Measurements from ENCODE around the gene AUH. TPM values are rescaled to one million over a fixed set of nuclear protein-coding genes. Genes with fewer than 3 reads are reported as not detected.
A peak's percentile ranks its signal among the peaks of the same experiment; 100 is the strongest.

Gene AUH
- total RNA-seq, 1 donor from 2014 or later, result 9.8 TPM

DNA sequence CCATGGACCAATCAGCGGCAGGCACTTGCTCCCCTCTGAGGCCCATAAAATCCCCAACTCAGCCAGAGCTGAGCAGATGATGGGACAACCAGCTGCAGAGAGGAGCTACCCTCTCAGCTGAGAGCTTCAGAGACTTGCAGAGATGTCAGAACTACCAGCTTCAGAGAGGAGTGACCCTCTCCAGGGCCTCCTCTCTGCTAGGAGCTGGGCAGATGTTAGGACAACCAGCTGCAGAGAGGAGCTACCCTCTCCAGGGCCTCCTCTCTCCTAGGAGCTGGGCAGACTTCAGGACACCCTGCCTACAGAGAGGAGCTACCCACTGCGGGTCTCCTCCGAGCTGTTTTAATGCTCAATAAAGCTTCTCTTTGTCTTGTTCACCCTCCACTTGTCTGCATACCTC is 3.0 kb upstream of the AUH start:
- Histone ChIP-seq H3K36me3 (ENCODE audit: insufficient read depth, low read length) (no peaks in the 10 kb centered on the region), H3K4me1 (ENCODE audit: insufficient read depth, low read length) (peaks cover 14% of the 10 kb centered on the region), H4K20me1 (ENCODE audit: insufficient read depth, low read length) (peaks cover 7% of the 10 kb centered on the region), H2AFZ (ENCODE audit: low read depth, low read length) (no peak overlapping the region), H3K27ac (ENCODE audit: low read depth, low read length) (no peak overlapping the region), H3K9me3 (ENCODE audit: insufficient read depth, low read depth, low read length) (no peaks in the 10 kb centered on the region), H3K79me2 (ENCODE audit: insufficient read depth, low read length) (peaks cover 20% of the 10 kb centered on the region), H3K27me3 (ENCODE audit: insufficient read depth, low read length) (no peaks in the 10 kb centered on the region), H3K4me3 (ENCODE audit: insufficient read depth, low read depth, low read length) (no peak overlapping the region), H3K4me2 (ENCODE audit: low read length) (no peak overlapping the region), H3K9ac (ENCODE audit: low read length) (no peak overlapping the region)
- FAIRE-seq (no peak), DNase-seq (ENCODE audit: low read depth) (no peak)
- TF ChIP-seq EZH2 (IDR thresholded peaks at IDR 0.05; ENCODE audit: insufficient read depth, low read length), result no peak
- TF ChIP-seq, protein P1, sequence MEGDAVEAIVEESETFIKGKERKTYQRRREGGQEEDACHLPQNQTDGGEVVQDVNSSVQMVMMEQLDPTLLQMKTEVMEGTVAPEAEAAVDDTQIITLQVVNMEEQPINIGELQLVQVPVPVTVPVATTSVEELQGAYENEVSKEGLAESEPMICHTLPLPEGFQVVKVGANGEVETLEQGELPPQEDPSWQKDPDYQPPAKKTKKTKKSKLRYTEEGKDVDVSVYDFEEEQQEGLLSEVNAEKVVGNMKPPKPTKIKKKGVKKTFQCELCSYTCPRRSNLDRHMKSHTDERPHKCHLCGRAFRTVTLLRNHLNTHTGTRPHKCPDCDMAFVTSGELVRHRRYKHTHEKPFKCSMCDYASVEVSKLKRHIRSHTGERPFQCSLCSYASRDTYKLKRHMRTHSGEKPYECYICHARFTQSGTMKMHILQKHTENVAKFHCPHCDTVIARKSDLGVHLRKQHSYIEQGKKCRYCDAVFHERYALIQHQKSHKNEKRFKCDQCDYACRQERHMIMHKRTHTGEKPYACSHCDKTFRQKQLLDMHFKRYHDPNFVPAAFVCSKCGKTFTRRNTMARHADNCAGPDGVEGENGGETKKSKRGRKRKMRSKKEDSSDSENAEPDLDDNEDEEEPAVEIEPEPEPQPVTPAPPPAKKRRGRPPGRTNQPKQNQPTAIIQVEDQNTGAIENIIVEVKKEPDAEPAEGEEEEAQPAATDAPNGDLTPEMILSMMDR (IDR thresholded peaks at IDR 0.05; ENCODE audit: insufficient read depth, low read depth, low read length), result no peak
- Mint-ChIP-seq H3K36me3 (ENCODE audit: low read depth, unreplicated experiment) (no peaks in the 10 kb centered on the region), H3K4me1 (ENCODE audit: low read depth, unreplicated experiment) (peaks cover 3% of the 10 kb centered on the region), H3K27ac (ENCODE audit: unreplicated experiment) (no peak overlapping the region), H3K9me3 (ENCODE audit: unreplicated experiment) (peaks cover 4% of the 10 kb centered on the region), H3K4me3 (ENCODE audit: unreplicated experiment) (no peak overlapping the region), H3K27me3 (ENCODE audit: low read depth, unreplicated experiment) (no peaks in the 10 kb centered on the region)

DNA sequence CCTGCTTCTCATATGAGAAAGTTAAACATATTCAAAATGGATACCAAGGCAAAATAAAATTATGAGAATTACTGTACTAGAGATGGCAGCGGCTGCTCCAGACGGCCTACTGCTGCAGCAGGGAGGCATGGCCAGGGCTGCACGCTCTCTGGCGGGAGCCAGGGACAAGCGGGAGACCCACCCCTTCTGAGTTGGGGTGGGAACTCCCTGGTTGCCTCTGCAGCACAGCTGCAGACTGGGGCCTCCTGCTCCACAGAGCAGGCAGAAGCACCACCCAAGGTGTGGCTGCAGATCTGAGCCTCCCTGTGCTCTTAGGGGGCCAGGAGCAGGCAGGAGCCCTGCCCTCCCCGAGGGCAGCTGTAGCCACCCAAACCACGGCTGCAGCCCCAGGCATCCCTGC is 2.3 kb upstream of the AUH start:
- H3K27me3 Mint-ChIP-seq (ENCODE audit: low read depth, unreplicated experiment), result no peaks in the 10 kb centered on the region
- Histone ChIP-seq H3K27me3 (ENCODE audit: insufficient read depth, low read length) (no peaks in the 10 kb centered on the region), H3K36me3 (ENCODE audit: insufficient read depth, low read length) (no peaks in the 10 kb centered on the region), H3K9me3 (ENCODE audit: insufficient read depth, low read depth, low read length) (no peaks in the 10 kb centered on the region), H3K4me1 (ENCODE audit: insufficient read depth, low read length) (peaks cover 14% of the 10 kb centered on the region), H3K4me3 (ENCODE audit: insufficient read depth, low read depth, low read length) (no peak overlapping the region), H3K9ac (ENCODE audit: low read length) (no peak overlapping the region), H3K27ac (ENCODE audit: low read depth, low read length) (no peak overlapping the region), H4K20me1 (ENCODE audit: insufficient read depth, low read length) (peaks cover 7% of the 10 kb centered on the region), H3K4me2 (ENCODE audit: low read length) (no peak overlapping the region), H2AFZ (ENCODE audit: low read depth, low read length) (no peak overlapping the region), H3K79me2 (ENCODE audit: insufficient read depth, low read length) (peaks cover 27% of the 10 kb centered on the region)
- H3K4me1 Mint-ChIP-seq (ENCODE audit: low read depth, unreplicated experiment), result peaks cover 3% of the 10 kb centered on the region
- H3K9me3 Mint-ChIP-seq (ENCODE audit: unreplicated experiment), result peaks cover 4% of the 10 kb centered on the region
- TF ChIP-seq, protein P1 (IDR thresholded peaks at IDR 0.05; ENCODE audit: insufficient read depth, low read depth, low read length), result no peak
- TF ChIP-seq EZH2 (IDR thresholded peaks at IDR 0.05; ENCODE audit: insufficient read depth, low read length), result no peak
- no peak overlapping the region for H3K27ac Mint-ChIP-seq (ENCODE audit: unreplicated experiment)
- DNase-seq (ENCODE audit: low read depth) (no peak), FAIRE-seq (no peak)
- no peak overlapping the region for H3K4me3 Mint-ChIP-seq (ENCODE audit: unreplicated experiment)
- H3K36me3 Mint-ChIP-seq (ENCODE audit: low read depth, unreplicated experiment), result no peaks in the 10 kb centered on the region

DNA sequence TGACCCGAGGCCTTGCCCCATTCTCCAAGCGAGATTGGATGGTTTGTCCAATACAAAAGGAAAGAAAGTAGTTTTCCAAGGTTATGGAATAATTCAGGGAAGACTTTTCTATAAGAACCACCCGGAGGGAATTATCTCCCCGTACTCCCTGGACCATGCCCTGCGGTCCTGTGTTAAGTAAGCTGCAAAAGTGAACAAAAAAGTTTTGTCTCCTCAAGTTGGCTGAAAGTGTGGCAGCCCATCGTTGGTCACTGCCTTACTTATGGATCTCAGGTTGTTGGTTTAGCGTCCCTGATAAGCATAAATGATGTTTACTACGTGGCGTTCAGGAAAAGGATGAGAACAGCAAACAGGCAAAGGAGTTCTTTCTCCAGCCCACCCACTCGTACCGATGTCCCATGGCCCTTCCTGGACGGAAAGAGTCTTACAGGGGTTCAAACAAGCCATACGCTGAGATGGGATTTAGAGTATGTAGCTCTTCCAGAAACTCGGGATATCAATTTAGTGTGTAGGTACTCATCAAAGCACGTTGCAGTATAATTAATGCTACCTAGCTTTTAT is 413 bp upstream of the AUH start:
- Histone ChIP-seq H3K4me3 (ENCODE audit: insufficient read depth, low read depth, low read length) (peak overlapping the region; percentile 74), H3K4me2 (ENCODE audit: low read length) (peak overlapping the region; percentile 86), H3K79me2 (ENCODE audit: insufficient read depth, low read length) (peaks cover 36% of the 10 kb centered on the region), H3K36me3 (ENCODE audit: insufficient read depth, low read length) (no peaks in the 10 kb centered on the region), H3K9ac (ENCODE audit: low read length) (peak overlapping the region; percentile 94), H3K27ac (ENCODE audit: low read depth, low read length) (peak overlapping the region; percentile 85), H4K20me1 (ENCODE audit: insufficient read depth, low read length) (peaks cover 7% of the 10 kb centered on the region), H2AFZ (ENCODE audit: low read depth, low read length) (peak overlapping the region; percentile 73), H3K4me1 (ENCODE audit: insufficient read depth, low read length) (peaks cover 14% of the 10 kb centered on the region), H3K27me3 (ENCODE audit: insufficient read depth, low read length) (no peaks in the 10 kb centered on the region), H3K9me3 (ENCODE audit: insufficient read depth, low read depth, low read length) (no peaks in the 10 kb centered on the region)
- Mint-ChIP-seq H3K27me3 (ENCODE audit: low read depth, unreplicated experiment) (no peaks in the 10 kb centered on the region), H3K9me3 (ENCODE audit: unreplicated experiment) (peaks cover 4% of the 10 kb centered on the region), H3K27ac (ENCODE audit: unreplicated experiment) (peak overlapping the region; percentile 20), H3K36me3 (ENCODE audit: low read depth, unreplicated experiment) (no peaks in the 10 kb centered on the region), H3K4me1 (ENCODE audit: low read depth, unreplicated experiment) (peaks cover 3% of the 10 kb centered on the region), H3K4me3 (ENCODE audit: unreplicated experiment) (peak overlapping the region; percentile 89)
- DNase-seq (ENCODE audit: low read depth) (no peak), FAIRE-seq (no peak)
- no peak for TF ChIP-seq EZH2 (IDR thresholded peaks at IDR 0.05; ENCODE audit: insufficient read depth, low read length)
- TF ChIP-seq, protein P1 (IDR thresholded peaks at IDR 0.05; ENCODE audit: insufficient read depth, low read depth, low read length), result no peak
